Activated naive CD8-positive, alpha-beta T cell treated with anti-CD3 and anti-CD28 coated beads, Interleukin-2, amount 50 U/mL, for 24 hours (primary cell): ENCODE results near the gene ITPKC.
"Not testable (repeated sequence)": the region's sequence is repeated elsewhere in the genome, so short reads cannot be mapped to it uniquely, and the experiment has no call there.

Experiments
- ATAC-seq: fragments of 150-1000 bp; cut with Tn5 transposase; one replicate; pipeline ENCODE4 v1.10.0; 2021
- DNase-seq: peaks from one replicate; pipeline ENCODE4 v3.0.0; 2021
- H3K27ac Mint-ChIP-seq: one replicate; pipeline ENCODE4 v1.8.0; 2021; ENCODE audit warnings: mild to moderate bottlenecking, mixed read lengths
- H3K27me3 Mint-ChIP-seq: one replicate; pipeline ENCODE4 v1.8.0; 2021; ENCODE audit warnings: mixed read lengths
- H3K36me3 Mint-ChIP-seq: one replicate; pipeline ENCODE4 v1.8.0; 2021; ENCODE audit warnings: low read depth, mixed read lengths
- H3K4me1 Mint-ChIP-seq: one replicate; pipeline ENCODE4 v1.8.0; 2021; ENCODE audit warnings: mixed read lengths
- H3K4me3 Mint-ChIP-seq: one replicate; pipeline ENCODE4 v1.8.0; 2021; ENCODE audit warnings: mild to moderate bottlenecking, moderate library complexity, mixed read lengths
- H3K9me3 Mint-ChIP-seq: one replicate; pipeline ENCODE4 v1.8.0; 2021; ENCODE audit warnings: mixed read lengths

The ITPKC gene

GRCh38 chr19:40750058-40750873, 33.4 kb downstream of the ITPKC start, which contains the start of gene ACTMAP:
ACTMAP (minus strand) TSS chr19:40750477; CDS start chr19:40749803, 674 bp downstream.
- DNase-seq (peak; percentile 99), ATAC-seq (peak; percentile 90)
- H3K9me3 Mint-ChIP-seq = no peaks in the 10 kb centered on the region
- peaks cover 45% of the 10 kb centered on the region for H3K4me1 Mint-ChIP-seq
- peaks cover 36% of the 10 kb centered on the region for H3K36me3 Mint-ChIP-seq
- peak within 1 kb of the TSS; percentile 96 for H3K27ac Mint-ChIP-seq
- peak within 1 kb of the TSS; percentile 95 for H3K4me3 Mint-ChIP-seq
- H3K27me3 Mint-ChIP-seq = peaks cover 4% of the 10 kb centered on the region

- peak within 1 kb of the TSS; percentile 95 for H3K4me3 Mint-ChIP-seq
- H3K36me3 Mint-ChIP-seq = peaks cover 43% of the 10 kb centered on the region
- no peaks in the 10 kb centered on the region for H3K9me3 Mint-ChIP-seq
- peak within 1 kb of the TSS; percentile 96 for H3K27ac Mint-ChIP-seq
- ATAC-seq (peak; percentile 68), DNase-seq (peak; percentile 95)
- H3K4me1 Mint-ChIP-seq = peaks cover 52% of the 10 kb centered on the region
- peaks cover 4% of the 10 kb centered on the region for H3K27me3 Mint-ChIP-seq
Measured at GRCh38 chr19:40750874-40751537, 34.1 kb downstream of the ITPKC start, which contains the start of gene SNRPA. SNRPA (plus strand) TSS chr19:40751203; CDS start chr19:40751409, 206 bp downstream.

- peaks cover 55% of the 10 kb centered on the region for H3K36me3 Mint-ChIP-seq
- peaks cover 4% of the 10 kb centered on the region for H3K27me3 Mint-ChIP-seq
- peaks cover 65% of the 10 kb centered on the region for H3K4me1 Mint-ChIP-seq
- no peaks in the 10 kb centered on the region for H3K9me3 Mint-ChIP-seq
- peak overlapping the region; percentile 96 for H3K27ac Mint-ChIP-seq
- H3K4me3 Mint-ChIP-seq = peak overlapping the region; percentile 95
- no peak for ATAC-seq
- no peak for DNase-seq
Measured at GRCh38 chr19:40752257-40752781, 35.4 kb downstream of the ITPKC start.

- H3K4me3 Mint-ChIP-seq = peak overlapping the region; percentile 86
Measured at GRCh38 chr19:40754611-40755247, 37.8 kb downstream of the ITPKC start.

GRCh38 chr19:40755248-40755624, 38.3 kb downstream of the ITPKC start:
- Mint-ChIP-seq H3K9me3 (no peaks in the 10 kb centered on the region), H3K36me3 (peaks cover 75% of the 10 kb centered on the region), H3K27ac (peak overlapping the region; percentile 98), H3K4me1 (peaks cover 66% of the 10 kb centered on the region), H3K4me3 (peak overlapping the region; percentile 86), H3K27me3 (peaks cover 4% of the 10 kb centered on the region)
- DNase-seq (no peak), ATAC-seq (no peak)

More at GRCh38 chr19:40754611-40755247, 37.8 kb downstream of the ITPKC start:
- ATAC-seq (peak; percentile 11), DNase-seq (peak; percentile 71)
- Mint-ChIP-seq H3K27me3 (peaks cover 4% of the 10 kb centered on the region), H3K36me3 (peaks cover 72% of the 10 kb centered on the region), H3K27ac (peak overlapping the region; percentile 98), H3K9me3 (no peaks in the 10 kb centered on the region), H3K4me1 (peaks cover 67% of the 10 kb centered on the region)

GRCh38 chr19:40755791-40756190, 38.9 kb downstream of the ITPKC start:
- Mint-ChIP-seq H3K27me3 (no peaks in the 10 kb centered on the region), H3K4me3 (peak overlapping the region; percentile 86), H3K36me3 (peaks cover 78% of the 10 kb centered on the region), H3K27ac (peak overlapping the region; percentile 98), H3K9me3 (no peaks in the 10 kb centered on the region), H3K4me1 (peaks cover 67% of the 10 kb centered on the region)
- no peak for ATAC-seq
- DNase-seq = no peak

GRCh38 chr19:40756502-40757110, 39.7 kb downstream of the ITPKC start:
- H3K4me3 Mint-ChIP-seq = peak overlapping the region; percentile 86
- no peaks in the 10 kb centered on the region for H3K27me3 Mint-ChIP-seq
- peak; percentile 67 for DNase-seq
- ATAC-seq = peak; percentile 73
- peak overlapping the region; percentile 98 for H3K27ac Mint-ChIP-seq
- H3K9me3 Mint-ChIP-seq = no peaks in the 10 kb centered on the region
- peaks cover 74% of the 10 kb centered on the region for H3K4me1 Mint-ChIP-seq
- peaks cover 77% of the 10 kb centered on the region for H3K36me3 Mint-ChIP-seq

GRCh38 chr19:40758491-40758890, 41.6 kb downstream of the ITPKC start:
- H3K36me3 Mint-ChIP-seq = peaks cover 80% of the 10 kb centered on the region
- no peaks in the 10 kb centered on the region for H3K27me3 Mint-ChIP-seq
- DNase-seq = no peak
- no peak for ATAC-seq
- no peak overlapping the region for H3K4me3 Mint-ChIP-seq
- H3K4me1 Mint-ChIP-seq = peaks cover 82% of the 10 kb centered on the region
- H3K9me3 Mint-ChIP-seq = no peaks in the 10 kb centered on the region
- H3K27ac Mint-ChIP-seq = no peak overlapping the region

- DNase-seq (no peak), ATAC-seq (no peak)
- Mint-ChIP-seq H3K9me3 (no peaks in the 10 kb centered on the region), H3K27me3 (no peaks in the 10 kb centered on the region), H3K36me3 (peaks cover 85% of the 10 kb centered on the region), H3K27ac (no peak overlapping the region), H3K4me1 (peaks cover 85% of the 10 kb centered on the region), H3K4me3 (no peak overlapping the region)
Measured at GRCh38 chr19:40759352-40759751, 42.4 kb downstream of the ITPKC start.

GRCh38 chr19:40762754-40763470, 46.0 kb downstream of the ITPKC start:
- DNase-seq (peak; percentile 51), ATAC-seq (peak; percentile 66)
- H3K4me3 Mint-ChIP-seq = peak overlapping the region; percentile 59
- peaks cover 78% of the 10 kb centered on the region for H3K36me3 Mint-ChIP-seq
- peaks cover 72% of the 10 kb centered on the region for H3K4me1 Mint-ChIP-seq
- H3K27me3 Mint-ChIP-seq = no peaks in the 10 kb centered on the region
- H3K9me3 Mint-ChIP-seq = no peaks in the 10 kb centered on the region
- peak overlapping the region; percentile 90 for H3K27ac Mint-ChIP-seq

GRCh38 chr19:40763526-40763925, 46.6 kb downstream of the ITPKC start:
- H3K4me1 Mint-ChIP-seq = peaks cover 66% of the 10 kb centered on the region
- H3K27ac Mint-ChIP-seq = peak overlapping the region; percentile 90
- peak overlapping the region; percentile 59 for H3K4me3 Mint-ChIP-seq

GRCh38 chr19:40763963-40764362, 47.1 kb downstream of the ITPKC start:
- DNase-seq (peak; percentile 64), ATAC-seq (peak; percentile 81)
- H3K27me3 Mint-ChIP-seq = no peaks in the 10 kb centered on the region
- peak overlapping the region; percentile 90 for H3K27ac Mint-ChIP-seq
- H3K4me3 Mint-ChIP-seq = peak overlapping the region; percentile 59
- peaks cover 69% of the 10 kb centered on the region for H3K4me1 Mint-ChIP-seq
- peaks cover 72% of the 10 kb centered on the region for H3K36me3 Mint-ChIP-seq
- H3K9me3 Mint-ChIP-seq = no peaks in the 10 kb centered on the region

More at GRCh38 chr19:40763526-40763925, 46.6 kb downstream of the ITPKC start:
- ATAC-seq = no peak
- H3K36me3 Mint-ChIP-seq = peaks cover 72% of the 10 kb centered on the region
- no peak for DNase-seq
- no peaks in the 10 kb centered on the region for H3K27me3 Mint-ChIP-seq
- H3K9me3 Mint-ChIP-seq = no peaks in the 10 kb centered on the region

- H3K36me3 Mint-ChIP-seq = peaks cover 67% of the 10 kb centered on the region
Measured at GRCh38 chr19:40766385-40766784, 49.5 kb downstream of the ITPKC start.

More at GRCh38 chr19:40766385-40766784, 49.5 kb downstream of the ITPKC start:
- not testable (repeated sequence) for DNase-seq, H3K27me3 Mint-ChIP-seq, H3K9me3 Mint-ChIP-seq, ATAC-seq, H3K4me3 Mint-ChIP-seq, H3K27ac Mint-ChIP-seq
- H3K4me1 Mint-ChIP-seq = peaks cover 57% of the 10 kb centered on the region
